Endothelial cell of umbilical vein (primary cell): ENCODE results near the gene CAMTA1. TPM values are rescaled to one million over a fixed set of nuclear protein-coding genes. Genes with fewer than 3 reads are reported as not detected.

Experiments
- BruUV-seq: library from RNA; stranded (reverse); fragments of 400-500 nt; replicated peaks from 2 replicates; lab custom pipeline; 2021; lab: Mats Ljungman, UMichigan
- CTCF ChIA-PET: fragments of 300-600, 350-600 bp; sonication (Branson Sonifier 250); formaldehyde crosslinking; loops from one replicate; lab custom pipeline; 2021; ENCODE audit warnings: antibody characterized with exemption, inconsistent platforms; lab: Charles Lee
- POLR2A ChIA-PET: fragments of 300-600, 350-600 bp; sonication (Branson Sonifier 250); formaldehyde crosslinking; loops from one replicate; lab custom pipeline; 2021; ENCODE audit warnings: antibody characterized with exemption, inconsistent platforms; lab: Charles Lee
- DNase-seq: peaks from one replicate; pipeline ENCODE4 v3.0.0-alpha.2; 2011; ENCODE audit warnings: low read depth, low spot score
- FAIRE-seq: peaks from 2 replicates; lab custom pipeline; 2011; peaks lifted over from hg19 to GRCh38; lab: Jason Lieb, UNC
- H2AFZ ChIP-seq: 2 replicates; pipeline ENCODE4 v1.6.0; 2012; ENCODE audit warnings: low read depth, low read length, control low read depth, inconsistent platforms
- H3K27ac ChIP-seq: 2 replicates; pipeline ENCODE4 v1.5.1; 2011; ENCODE audit warnings: low read depth, mild to moderate bottlenecking, control low read depth, low read length, moderate library complexity; ENCODE audit not compliant: insufficient read depth
- H3K27me3 ChIP-seq, 2 experiments: 2 replicates each; pipeline versions ENCODE4 v1.6.0 to v1.6.1; 2011; ENCODE audit warnings: low read length in 2 of 2, mixed read lengths in 1 of 2; ENCODE audit not compliant: control insufficient read depth in 2 of 2, insufficient read depth in 2 of 2
- H3K36me3 ChIP-seq, 2 experiments: 2 replicates in 1 of 2; 3 replicates in 1 of 2; pipeline ENCODE4 v1.5.1; 2011; ENCODE audit warnings: low read length in 2 of 2, mild to moderate bottlenecking in 1 of 2, moderate library complexity in 1 of 2; ENCODE audit not compliant: control insufficient read depth in 2 of 2, insufficient read depth in 2 of 2; ENCODE audit errors: extremely low read depth in 1 of 2
- H3K4me1 ChIP-seq: 3 replicates; pipeline ENCODE4 v1.5.1; 2011; ENCODE audit warnings: mild to moderate bottlenecking, low read length; ENCODE audit not compliant: control insufficient read depth, insufficient read depth; ENCODE audit errors: extremely low read depth
- H3K4me2 ChIP-seq: 2 replicates; pipeline ENCODE4 v1.6.1; 2011; ENCODE audit warnings: low read length, control low read depth, mixed read lengths; ENCODE audit not compliant: insufficient read depth
- H3K4me3 ChIP-seq, 3 experiments: fragments of 200-600 bp in 1 of 3; sonication (generic), shearing (Covaris generic) in 1 of 3; replicated peaks in 1 of 3; 2 replicates each; pipeline ENCODE4 v1.5.1; 2011 to 2016; ENCODE audit warnings: control low read depth in 3 of 3, low read length in 3 of 3, mild to moderate bottlenecking in 2 of 3, inconsistent platforms in 1 of 3, low read depth in 1 of 3, moderate library complexity in 1 of 3; ENCODE audit not compliant: insufficient read depth in 1 of 3
- H3K79me2 ChIP-seq: 2 replicates; pipeline ENCODE4 v1.6.0; 2012; ENCODE audit warnings: low read length, inconsistent platforms; ENCODE audit not compliant: control insufficient read depth, insufficient read depth
- H3K9ac ChIP-seq: replicated peaks from 2 replicates; pipeline ENCODE3; 2011; ENCODE audit warnings: low read length, control low read depth; ENCODE audit not compliant: insufficient read depth; ENCODE audit errors: extremely low read depth
- H3K9me1 ChIP-seq: replicated peaks from 3 replicates; pipeline ENCODE4 v1.6.0; 2011; ENCODE audit warnings: mild to moderate bottlenecking, low read length; ENCODE audit not compliant: control insufficient read depth, insufficient read depth; ENCODE audit errors: extremely low read depth
- H3K9me3 ChIP-seq: replicated peaks from 2 replicates; pipeline ENCODE4 v1.5.1; 2012; ENCODE audit warnings: low read length, inconsistent platforms; ENCODE audit not compliant: control insufficient read depth, insufficient read depth
- H4K20me1 ChIP-seq: replicated peaks from 2 replicates; pipeline ENCODE3; 2011; ENCODE audit warnings: mild to moderate bottlenecking, low read length; ENCODE audit not compliant: control insufficient read depth, insufficient read depth; ENCODE audit errors: extremely low read depth
- EZH2 ChIP-seq: IDR thresholded peaks from 2 replicates; pipeline ENCODE4 v1.6.1; 2012; ENCODE audit warnings: borderline replicate concordance, low read depth, mild to moderate bottlenecking, moderate library complexity, low read length, inconsistent platforms; ENCODE audit not compliant: severe bottlenecking
- FOS ChIP-seq: IDR thresholded peaks from 2 replicates; pipeline ENCODE4 v1.6.1; 2011; ENCODE audit warnings: mild to moderate bottlenecking, low read length, moderate library complexity, borderline replicate concordance; ENCODE audit not compliant: insufficient read depth
- GATA2 ChIP-seq: IDR thresholded peaks from 2 replicates; pipeline ENCODE4 v1.7.0; 2011; ENCODE audit warnings: low read depth, mild to moderate bottlenecking, moderate library complexity, mixed read lengths, low read length; ENCODE audit not compliant: insufficient read length, insufficient read depth
- JUN ChIP-seq: IDR thresholded peaks from 2 replicates; pipeline ENCODE4 v1.6.1; 2011; ENCODE audit warnings: borderline replicate concordance, low read depth; ENCODE audit not compliant: insufficient read length, insufficient read depth
- MYC ChIP-seq: IDR thresholded peaks from one replicate; pipeline ENCODE4 v1.6.1; 2011; ENCODE audit warnings: mild to moderate bottlenecking, low read depth, low read length
- POLR2A ChIP-seq: IDR thresholded peaks from 2 replicates; pipeline ENCODE4 v1.6.1; 2012; ENCODE audit warnings: low read depth, mild to moderate bottlenecking, control low read depth, low read length
- POLR2AphosphoS5 ChIP-seq: IDR thresholded peaks from 2 replicates; pipeline ENCODE4 v1.6.1; 2012; ENCODE audit warnings: low read depth, mild to moderate bottlenecking, control low read depth, low read length, moderate library complexity; ENCODE audit not compliant: insufficient read depth
- dilution Hi-C: fragments of 300-500 bp; cut with MboI; formaldehyde crosslinking; loops from one replicate; pipeline ENCODE4 v1.15.0; 2019; ENCODE audit warnings: low sequenced_read_pairs; ENCODE audit not compliant: extremely low pct_ligation_motif_present
- intact Hi-C: fragments of 100-400 bp; cut with micrococcal nuclease; formaldehyde crosslinking; loops from one replicate; pipeline ENCODE4 v1.10.0; 2022
- polyA plus RNA-seq, 4 experiments: library from polyadenylated mRNA; depleted of rRNA in 3 of 4; stranded (reverse) in 3 of 4; unstranded in 1 of 4; fragments of >200 nt; gene quantifications; 2 replicates each; pipeline versions ENCODE4 v1.2.1 to v1.2.3, GENCODE V29; 2011 to 2012; ENCODE audit warnings: missing spikeins in 1 of 4
- total RNA-seq: library from RNA; stranded (reverse); gene quantifications from 2 replicates; pipeline ENCODE4 v1.2.3, GENCODE V29; 2021
- TF ChIP-seq, protein P1 (sequence below): IDR thresholded peaks from 2 replicates; pipeline ENCODE4 v1.6.1; 2011; ENCODE audit not compliant: insufficient read depth, insufficient read length
- TF ChIP-seq, protein P2 (sequence below), 2 donors: IDR thresholded peaks; 1 replicate in 1 of 2; 2 replicates in 1 of 2; pipeline ENCODE4 v1.5.1; 2011; ENCODE audit warnings: low read length in 2 of 2, mild to moderate bottlenecking in 2 of 2, moderate library complexity in 2 of 2, control low read depth in 1 of 2, inconsistent platforms in 1 of 2, low read depth in 1 of 2; ENCODE audit not compliant: insufficient read depth in 1 of 2; ENCODE audit errors: extremely low read depth in 1 of 2

The CAMTA1 gene
- total and polyA plus RNA-seq, 2 donors (not counting 3 experiments of a cell fraction or from before 2014, with no cell fraction given) = 50.8 to 92.7 TPM

DNA sequence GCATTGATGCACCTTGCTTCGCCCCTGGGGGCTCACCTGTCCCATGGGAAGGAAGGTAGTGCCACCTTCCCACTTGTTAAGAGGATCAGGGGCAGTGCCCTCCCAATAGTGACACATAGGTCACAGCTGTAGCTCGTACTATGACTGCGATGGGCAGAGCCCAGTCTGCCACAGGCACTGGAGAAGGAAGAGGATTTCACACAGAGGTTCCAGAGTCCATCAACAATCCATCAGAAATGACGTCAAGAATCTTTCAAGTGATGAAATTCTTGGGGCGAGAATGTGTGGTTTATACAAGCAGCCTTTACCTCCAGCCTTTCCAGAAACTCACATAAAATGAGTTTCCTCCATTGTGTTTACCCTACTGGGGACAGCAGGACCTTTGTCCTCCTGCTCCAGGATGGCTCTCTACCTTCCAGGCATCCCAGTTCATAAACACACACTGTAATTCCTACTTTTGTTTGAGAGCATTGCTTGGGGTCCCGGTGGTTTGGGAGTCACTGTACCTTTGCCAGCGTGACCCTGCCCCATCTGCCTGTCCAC, 725.2 kb downstream of the CAMTA1 start:
- H3K9me3 ChIP-seq = no peaks in the 10 kb centered on the region
- FAIRE-seq = no peak
- H4K20me1 ChIP-seq = no peaks in the 10 kb centered on the region
- no peaks in the 10 kb centered on the region for H3K36me3 ChIP-seq
- no peaks in the 10 kb centered on the region for H3K79me2 ChIP-seq
- no peak overlapping the region for H2AFZ ChIP-seq
- BruUV-seq = no TSS peak
- no peaks in the 10 kb centered on the region for H3K9me1 ChIP-seq
- DNase-seq = no peak
- H3K27ac ChIP-seq = no peak overlapping the region
- POLR2A ChIA-PET = no interaction called here
- dilution Hi-C loops (no loop called here), intact Hi-C loops (no loop called here)
- TF ChIP-seq, protein P1, sequence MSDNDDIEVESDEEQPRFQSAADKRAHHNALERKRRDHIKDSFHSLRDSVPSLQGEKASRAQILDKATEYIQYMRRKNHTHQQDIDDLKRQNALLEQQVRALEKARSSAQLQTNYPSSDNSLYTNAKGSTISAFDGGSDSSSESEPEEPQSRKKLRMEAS = no peak
- TF ChIP-seq EZH2 (no peak), POLR2AphosphoS5 (no peak), GATA2 (no peak), FOS (no peak), MYC (no peak), POLR2A (no peak), JUN (no peak)
- TF ChIP-seq, protein P2, sequence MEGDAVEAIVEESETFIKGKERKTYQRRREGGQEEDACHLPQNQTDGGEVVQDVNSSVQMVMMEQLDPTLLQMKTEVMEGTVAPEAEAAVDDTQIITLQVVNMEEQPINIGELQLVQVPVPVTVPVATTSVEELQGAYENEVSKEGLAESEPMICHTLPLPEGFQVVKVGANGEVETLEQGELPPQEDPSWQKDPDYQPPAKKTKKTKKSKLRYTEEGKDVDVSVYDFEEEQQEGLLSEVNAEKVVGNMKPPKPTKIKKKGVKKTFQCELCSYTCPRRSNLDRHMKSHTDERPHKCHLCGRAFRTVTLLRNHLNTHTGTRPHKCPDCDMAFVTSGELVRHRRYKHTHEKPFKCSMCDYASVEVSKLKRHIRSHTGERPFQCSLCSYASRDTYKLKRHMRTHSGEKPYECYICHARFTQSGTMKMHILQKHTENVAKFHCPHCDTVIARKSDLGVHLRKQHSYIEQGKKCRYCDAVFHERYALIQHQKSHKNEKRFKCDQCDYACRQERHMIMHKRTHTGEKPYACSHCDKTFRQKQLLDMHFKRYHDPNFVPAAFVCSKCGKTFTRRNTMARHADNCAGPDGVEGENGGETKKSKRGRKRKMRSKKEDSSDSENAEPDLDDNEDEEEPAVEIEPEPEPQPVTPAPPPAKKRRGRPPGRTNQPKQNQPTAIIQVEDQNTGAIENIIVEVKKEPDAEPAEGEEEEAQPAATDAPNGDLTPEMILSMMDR (IDR thresholded peaks at IDR 0.05; ENCODE audit: extremely low read depth in 1 of 2, insufficient read depth in 1 of 2, low read depth in 1 of 2, low read length in 2 of 2) = no peak
- H3K4me2 ChIP-seq = no peak overlapping the region
- H3K4me3 ChIP-seq = no peak overlapping the region
- CTCF ChIA-PET = no interaction called here
- H3K4me1 ChIP-seq = no peaks in the 10 kb centered on the region
- H3K9ac ChIP-seq = no peak overlapping the region
- no peaks in the 10 kb centered on the region for H3K27me3 ChIP-seq
